BE2C (cell line): ENCODE data around the gene UBE2E1.

Experiments used
- DNase-seq: peaks from one replicate; pipeline ENCODE4 v3.0.0-alpha.2; 2020
- H3K27me3 ChIP-seq: fragments of 250-450 bp; sonication (Bioruptor Pico); 2 replicates; pipeline ENCODE4 v1.5.1; 2020; ENCODE audit warnings: mild to moderate bottlenecking
- H3K36me3 ChIP-seq: fragments of 250-450 bp; sonication (Bioruptor Pico); 2 replicates; pipeline ENCODE4 v1.5.1; 2020; ENCODE audit warnings: mild to moderate bottlenecking
- H3K4me1 ChIP-seq: fragments of 250-450 bp; sonication (Bioruptor Pico); 2 replicates; pipeline ENCODE4 v1.5.1; 2020
- H3K4me3 ChIP-seq: 2 replicates; pipeline ENCODE4 v1.5.1; 2011; ENCODE audit warnings: low read depth, low read length
- H3K9me3 ChIP-seq: fragments of 250-450 bp; sonication (Bioruptor Pico); 2 replicates; pipeline ENCODE4 v1.5.1; 2020
- CTCF ChIP-seq: IDR thresholded peaks from 2 replicates; pipeline ENCODE4 v1.5.1; 2012; ENCODE audit warnings: mild to moderate bottlenecking, low read depth, low read length

The UBE2E1 gene

GRCh38 chr3:23888617-23889228, 83.0 kb downstream of the UBE2E1 start:
- Histone ChIP-seq H3K36me3 (no peaks in the 10 kb centered on the region), H3K4me1 (no peaks in the 10 kb centered on the region), H3K9me3 (no peaks in the 10 kb centered on the region), H3K4me3 (no peak overlapping the region), H3K27me3 (no peaks in the 10 kb centered on the region)
- peak; percentile 53 for TF ChIP-seq CTCF
- no peak for DNase-seq

GRCh38 chr3:23889386-23889785, 83.6 kb downstream of the UBE2E1 start:
- no peaks in the 10 kb centered on the region for H3K4me1 ChIP-seq
- no peak for DNase-seq
- no peak for TF ChIP-seq CTCF
- H3K36me3 ChIP-seq: no peaks in the 10 kb centered on the region
- no peaks in the 10 kb centered on the region for H3K27me3 ChIP-seq
- no peaks in the 10 kb centered on the region for H3K9me3 ChIP-seq
- no peak overlapping the region for H3K4me3 ChIP-seq

- Histone ChIP-seq H3K4me3 (no peak overlapping the region), H3K9me3 (no peaks in the 10 kb centered on the region), H3K27me3 (no peaks in the 10 kb centered on the region), H3K36me3 (no peaks in the 10 kb centered on the region), H3K4me1 (no peaks in the 10 kb centered on the region)
- no peak for TF ChIP-seq CTCF
- DNase-seq: no peak
These were observed 84.2 kb downstream of the UBE2E1 start for GRCh38 chr3:23889950-23890349.

GRCh38 chr3:23894254-23895061, 88.7 kb downstream of the UBE2E1 start:
- no peaks in the 10 kb centered on the region; the same call in 1 of the 2 replicates for H3K36me3 ChIP-seq
- no peak for TF ChIP-seq CTCF
- no peak for DNase-seq

GRCh38 chr3:23895181-23895580, 89.4 kb downstream of the UBE2E1 start:
- TF ChIP-seq CTCF: no peak
- no peaks in the 10 kb centered on the region for H3K9me3 ChIP-seq
- no peaks in the 10 kb centered on the region; the same call in 1 of the 2 replicates for H3K36me3 ChIP-seq
- no peaks in the 10 kb centered on the region for H3K4me1 ChIP-seq
- no peak for DNase-seq
- no peak overlapping the region for H3K4me3 ChIP-seq
- H3K27me3 ChIP-seq: no peaks in the 10 kb centered on the region

More at GRCh38 chr3:23894254-23895061, 88.7 kb downstream of the UBE2E1 start:
- no peaks in the 10 kb centered on the region for H3K9me3 ChIP-seq
- no peaks in the 10 kb centered on the region for H3K4me1 ChIP-seq
- no peaks in the 10 kb centered on the region for H3K27me3 ChIP-seq
- no peak overlapping the region for H3K4me3 ChIP-seq

- H3K9me3 ChIP-seq: no peaks in the 10 kb centered on the region
- TF ChIP-seq CTCF: no peak
- no peak overlapping the region for H3K4me3 ChIP-seq
- H3K36me3 ChIP-seq: no peaks in the 10 kb centered on the region; the same call in 1 of the 2 replicates
- no peaks in the 10 kb centered on the region for H3K27me3 ChIP-seq
- H3K4me1 ChIP-seq: no peaks in the 10 kb centered on the region
- no peak for DNase-seq
These were observed 95.0 kb downstream of the UBE2E1 start for GRCh38 chr3:23900744-23901143.
